HepG2 (cell line): ENCODE results near the gene CRYGA. TPM values are rescaled to one million over a fixed set of nuclear protein-coding genes. Genes with fewer than 3 reads are reported as not detected.

Experiments
- ATAC-seq: fragments of 200-7000 bp; cut with Tn5 transposase; 3 replicates; pipeline ENCODE4 v1.9.1; 2020; ENCODE audit warnings: mild to moderate bottlenecking, moderate library complexity
- BruUV-seq: library from RNA; stranded (reverse); fragments of 400-500 nt; replicated peaks from 2 replicates; lab custom pipeline; 2021; lab: Mats Ljungman, UMichigan
- CTCF ChIA-PET: fragments of 300-600 bp; formaldehyde crosslinking; extraction: SDS; loops from one replicate; lab custom pipeline; 2021; ENCODE audit warnings: low total read pairs, inconsistent platforms, low intra/inter-chr PET ratio; lab: Yijun Ruan, JAX
- POLR2A ChIA-PET: fragments of 350-600 bp; sonication (Branson Sonifier 250); formaldehyde crosslinking; loops from one replicate; lab custom pipeline; 2020; ENCODE audit warnings: antibody characterized with exemption, inconsistent platforms; lab: Yijun Ruan, JAX
- DNase-seq: peaks from one replicate; pipeline ENCODE4 v3.0.0-alpha.2; 2015; ENCODE audit warnings: low spot score
- FAIRE-seq: peaks from 3 replicates; lab custom pipeline; 2011; peaks lifted over from hg19 to GRCh38; lab: Jason Lieb, UNC
- H2AFZ ChIP-seq: one replicate; pipeline ENCODE4 v1.6.1; 2011; ENCODE audit warnings: low read length, inconsistent platforms
- H3K27ac ChIP-seq: fragments of 300-600 bp; 3 replicates; pipeline ENCODE4 v1.8.0; 2011; ENCODE audit warnings: mixed run types, mild to moderate bottlenecking, mixed read lengths, low read length, inconsistent platforms; ENCODE audit not compliant: insufficient read depth; ENCODE audit errors: extremely low read length
- H3K27me3 ChIP-seq, 2 experiments: fragments of 200-600 bp in 1 of 2; 2 replicates in 1 of 2; 3 replicates in 1 of 2; pipeline versions ENCODE4 v1.6.0 to v1.8.0; 2011; ENCODE audit warnings: low read length in 2 of 2, mild to moderate bottlenecking in 2 of 2, moderate library complexity in 2 of 2, inconsistent platforms in 1 of 2; ENCODE audit not compliant: insufficient read depth in 2 of 2, control insufficient read depth in 1 of 2
- H3K36me3 ChIP-seq, 2 experiments: fragments of 200-600 bp in 1 of 2; replicated peaks in 1 of 2; 2 replicates in 1 of 2; 3 replicates in 1 of 2; pipeline versions ENCODE4 v1.5.1 to v1.8.0; 2011; ENCODE audit warnings: low read length in 2 of 2, inconsistent platforms in 1 of 2; ENCODE audit not compliant: insufficient read depth in 2 of 2, control insufficient read depth in 1 of 2
- H3K4me1 ChIP-seq: 2 replicates; pipeline ENCODE4 v1.5.1; 2012; ENCODE audit warnings: low read length, inconsistent platforms; ENCODE audit not compliant: insufficient read depth
- H3K4me2 ChIP-seq: 2 replicates; pipeline ENCODE4 v1.6.0; 2011; ENCODE audit warnings: low read depth, low read length, inconsistent platforms
- H3K4me3 ChIP-seq, 3 experiments: fragments of 200-600 bp in 1 of 3; sonication (generic), shearing (Covaris generic) in 1 of 3; replicated peaks in 1 of 3; 2 replicates each; pipeline ENCODE4 v1.5.1; 2011 to 2016; ENCODE audit warnings: low read length in 3 of 3, inconsistent platforms in 2 of 3, low read depth in 2 of 3, mild to moderate bottlenecking in 2 of 3, control low read depth in 1 of 3, mixed read lengths in 1 of 3; ENCODE audit not compliant: insufficient read depth in 1 of 3
- H3K79me2 ChIP-seq: one replicate; pipeline ENCODE4 v1.6.1; 2011; ENCODE audit warnings: low read length, inconsistent platforms; ENCODE audit not compliant: insufficient read depth
- H3K9ac ChIP-seq: 2 replicates; pipeline ENCODE4 v1.6.0; 2011; ENCODE audit warnings: mild to moderate bottlenecking, low read depth, low read length, inconsistent platforms; ENCODE audit not compliant: insufficient read depth
- H3K9me3 ChIP-seq: 2 replicates; pipeline ENCODE4 v1.5.1; 2012; ENCODE audit warnings: mild to moderate bottlenecking, low read length
- H4K20me1 ChIP-seq: 2 replicates; pipeline ENCODE4 v1.6.0; 2011; ENCODE audit warnings: inconsistent platforms, mild to moderate bottlenecking, low read length, moderate library complexity; ENCODE audit not compliant: insufficient read depth
- ATM ChIP-seq: fragments of 450-650 bp; IDR thresholded peaks from 2 replicates; pipeline ENCODE4 v1.7.1; 2017; ENCODE audit warnings: mild to moderate bottlenecking, borderline replicate concordance
- CBX2 ChIP-seq, 2 experiments: fragments of 200-600 bp in 1 of 2; sonication (generic); formaldehyde crosslinking in 1 of 2; IDR thresholded peaks; 2 replicates each; pipeline versions ENCODE4 v1.7.0 to v1.8.1; 2018 to 2022; ENCODE audit warnings: low read depth in 2 of 2, low read length in 1 of 2, mild to moderate bottlenecking in 1 of 2, missing genetic modification reagents in 1 of 2
- CCDC6 ChIP-seq: sonication (generic); formaldehyde crosslinking; IDR thresholded peaks from 2 replicates; pipeline ENCODE4 v1.8.1; 2022; ENCODE audit warnings: mild to moderate bottlenecking, missing genetic modification reagents, moderate library complexity
- CEBPG ChIP-seq: IDR thresholded peaks from 2 replicates; pipeline ENCODE4 v1.6.1; 2016
- CTCF ChIP-seq: sonication (generic); formaldehyde crosslinking; IDR thresholded peaks from 2 replicates; pipeline ENCODE4 v1.5.0; 2020; ENCODE audit warnings: mild to moderate bottlenecking, missing genetic modification reagents, moderate library complexity
- GMEB2 ChIP-seq: IDR thresholded peaks from 2 replicates; pipeline ENCODE4 v1.6.1; 2016; ENCODE audit warnings: missing biosample characterization, missing genetic modification reagents, low read depth
- IKZF4 ChIP-seq: sonication (generic); formaldehyde crosslinking; IDR thresholded peaks from 2 replicates; pipeline ENCODE4 v1.5.1; 2020; ENCODE audit warnings: borderline replicate concordance, mild to moderate bottlenecking, low read depth, missing genetic modification reagents; ENCODE audit errors: not compliant biosample characterization
- KLF16 ChIP-seq, 2 experiments: sonication (generic) in 1 of 2; formaldehyde crosslinking in 1 of 2; IDR thresholded peaks; 2 replicates each; pipeline versions ENCODE4 v1.6.1 to v1.8.0; 2016 to 2023; ENCODE audit warnings: missing genetic modification reagents in 2 of 2, missing compliant biosample characterization in 1 of 2
- MED1 ChIP-seq: sonication (generic); formaldehyde crosslinking; IDR thresholded peaks from 2 replicates; pipeline ENCODE4 v1.4.0; 2020; ENCODE audit warnings: missing genetic modification reagents
- RXRB ChIP-seq: IDR thresholded peaks from 2 replicates; pipeline ENCODE4 v1.6.1; 2016; ENCODE audit warnings: borderline replicate concordance, missing genetic modification reagents, missing compliant biosample characterization
- SALL1 ChIP-seq: sonication (generic); formaldehyde crosslinking; IDR thresholded peaks from 2 replicates; pipeline ENCODE4 v1.8.0; 2022; ENCODE audit warnings: mild to moderate bottlenecking, missing genetic modification reagents
- SIX1 ChIP-seq: sonication (generic); formaldehyde crosslinking; IDR thresholded peaks from 2 replicates; pipeline ENCODE4 v1.4.0; 2020; ENCODE audit warnings: missing genetic modification reagents, borderline replicate concordance
- SOX5 ChIP-seq: IDR thresholded peaks from 2 replicates; pipeline ENCODE4 v1.6.1; 2016; ENCODE audit warnings: borderline replicate concordance
- SP4 ChIP-seq: sonication (generic); formaldehyde crosslinking; IDR thresholded peaks from 2 replicates; pipeline ENCODE4 v1.8.1; 2023; ENCODE audit warnings: mild to moderate bottlenecking, missing genetic modification reagents
- XRCC5 ChIP-seq: fragments of 200-400 bp; formaldehyde crosslinking; optimal IDR thresholded peaks from 2 replicates; pipeline ENCODE3; 2017; ENCODE audit warnings: mild to moderate bottlenecking, low read length
- ZBTB43 ChIP-seq: sonication (generic); formaldehyde crosslinking; conservative IDR thresholded peaks from 2 replicates; pipeline ENCODE4 v1.4.0; 2020; ENCODE audit warnings: missing genetic modification reagents
- ZNF773 ChIP-seq: sonication (generic); formaldehyde crosslinking; IDR thresholded peaks from 2 replicates; pipeline ENCODE4 v1.4.0; 2020; ENCODE audit warnings: missing genetic modification reagents, borderline replicate concordance
- WGBS: methylation state at CpG from one replicate; pipeline ENCODE4 v1.1.6; 2017; ENCODE audit warnings: low lambda C conversion rate; 5-methylcytosine and 5-hydroxymethylcytosine counted together
- in situ Hi-C: cut with HindIII; loops from 2 replicates; pipeline ENCODE4 v1.10.0; 2017; ENCODE audit warnings: low pct_unique_long_range_greater_than_20kb; ENCODE audit not compliant: extremely low pct_ligation_motif_present
- intact Hi-C: fragments of 100-400 bp; cut with micrococcal nuclease; formaldehyde crosslinking; loops from one replicate; pipeline ENCODE4 v1.10.0; 2022; ENCODE audit not compliant: unreplicated experiment
- polyA plus RNA-seq, 8 experiments: library from polyadenylated mRNA; depleted of rRNA in 3 of 8; stranded (reverse) in 7 of 8; unstranded in 1 of 8; fragments of >200 nt; fragmentation: Illumina TruSeq in 4 of 8; extraction: Trizol in 4 of 8; gene quantifications; 2 replicates each; pipeline versions ENCODE4 v1.2.1 to v1.2.3, GENCODE V29; 2011 to 2016; ENCODE audit warnings: low read depth in 4 of 8, missing spikeins in 1 of 8, mixed read lengths in 1 of 8; ENCODE audit not compliant: insufficient read depth in 1 of 8
- total RNA-seq, 5 experiments: library from RNA; depleted of rRNA; stranded (reverse); fragments of >200 nt; fragmentation: Illumina TruSeq; extraction: Trizol; gene quantifications; 2 replicates each; pipeline ENCODE4 v1.2.3, GENCODE V29; 2016; ENCODE audit warnings: low read depth in 1 of 5

CRYGA gene
- total and polyA plus RNA-seq, 2 of the 13 experiments (the other 11 are each of a cell fraction or from before 2014, with no cell fraction given): not detected

GRCh38 chr2:208175069-208175839 lies 11.9 kb upstream of the CRYGA start:
- FAIRE-seq: peak; percentile 95
- BruUV-seq: no TSS peak
- H3K4me1 ChIP-seq: peaks cover 51% of the 10 kb centered on the region
- no peaks in the 10 kb centered on the region for H3K79me2 ChIP-seq
- H3K9me3 ChIP-seq: no peaks in the 10 kb centered on the region
- in situ Hi-C loops: loop anchor here (5.0 kb wide), 1 partner anchor 77 kb away; no protein-coding TSS in a partner anchor
- peak; percentile 86 for DNase-seq
- no peak overlapping the region for H3K27ac ChIP-seq
- H3K4me2 ChIP-seq: peak overlapping the region; percentile 48
- 25% methylated on average over 21 of the region's 21 CpGs for WGBS
- H3K27me3 ChIP-seq: peaks cover 0 to 9% of the 10 kb centered on the region in 2 experiments; a peak in 2 of 5 replicates
- no peaks in the 10 kb centered on the region for H4K20me1 ChIP-seq
- peak; percentile 97 for ATAC-seq
- peak overlapping the region in 1 of 3 experiments; percentile 16; a peak in 1 of 6 replicates for H3K4me3 ChIP-seq
- no peaks in the 10 kb centered on the region for H3K36me3 ChIP-seq
- H2AFZ ChIP-seq: no peak overlapping the region
- intact Hi-C loops: loop anchor here (1.0 kb wide), 3 partner anchors 73 to 91 kb away; partner anchors contain the start of genes IDH1 and PIKFYVE
- CTCF ChIA-PET: interaction anchor here (0.7 to 1.6 kb wide), 4 partner anchors 79 to 429 kb away, joined by 4 to 10 read pairs (median 6); partner anchors contain the start of gene IDH1
- POLR2A ChIA-PET: interaction anchor here (0.7 to 2.1 kb wide), 5 partner anchors 39 to 894 kb away, joined by 3 to 10 read pairs (median 5); partner anchors contain the start of gene IDH1
- H3K9ac ChIP-seq: no peak overlapping the region
- TF ChIP-seq SP4 (peak; percentile 42; the same call in 1 of the 2 replicates), CTCF (peak; percentile 92), KLF16 (CRISPR knock-in tag; IDR thresholded peaks at IDR 0.05) (0 out of 4 replicates have a peak, but pooled peaks of 1 of the 2 experiments have one; percentile 43), CBX2 (IDR thresholded peaks at IDR 0.05; ENCODE audit: low read depth, low read length) (no peak), CBX2 (CRISPR knock-in tag; IDR thresholded peaks at IDR 0.05; ENCODE audit: low read depth) (no peak), CEBPG (CRISPR knock-in tag) (peak; percentile 75), ZBTB43 (CRISPR knock-in tag) (0 out of 2 replicates have a peak, but pooled peaks have one; percentile 37), SALL1 (CRISPR knock-in tag) (peak; percentile 60), IKZF4 (CRISPR knock-in tag) (no peak), ZNF773 (no peak), MED1 (CRISPR knock-in tag) (peak; percentile 43; the same call in 1 of the 2 replicates), SIX1 (CRISPR knock-in tag) (0 out of 2 replicates have a peak, but pooled peaks have one; percentile 21), CCDC6 (CRISPR knock-in tag) (no peak), ATM (no peak), GMEB2 (CRISPR knock-in tag) (no peak), SOX5 (CRISPR knock-in tag) (peak; percentile 42; the same call in 1 of the 2 replicates), RXRB (CRISPR knock-in tag) (peak; percentile 55), XRCC5 (peak; percentile 76)
